22Rv1 (cell line): ENCODE results near the gene CHFR.
"Not testable (repeated sequence)": the region's sequence is repeated elsewhere in the genome, so short reads cannot be mapped to it uniquely, and the experiment has no call there.

Experiments used
- H3K27ac ChIP-seq: fragments of 450-650 bp; 2 replicates; pipeline ENCODE4 v1.5.1; 2017
- CTCF ChIP-seq: fragments of 450-650 bp; IDR thresholded peaks from 2 replicates; pipeline ENCODE4 v1.5.1; 2017; ENCODE audit warnings: mild to moderate bottlenecking
- ZFX ChIP-seq: fragments of 450-650 bp; IDR thresholded peaks from 2 replicates; pipeline ENCODE4 v1.6.1; 2017; ENCODE audit warnings: antibody characterized with exemption, borderline replicate concordance

The CHFR gene

GRCh38 chr12:132837693-132838409 lies 49.6 kb downstream of the CHFR start:
- TF ChIP-seq ZFX (no peak), CTCF (no peak)
- no peak overlapping the region for H3K27ac ChIP-seq

DNA sequence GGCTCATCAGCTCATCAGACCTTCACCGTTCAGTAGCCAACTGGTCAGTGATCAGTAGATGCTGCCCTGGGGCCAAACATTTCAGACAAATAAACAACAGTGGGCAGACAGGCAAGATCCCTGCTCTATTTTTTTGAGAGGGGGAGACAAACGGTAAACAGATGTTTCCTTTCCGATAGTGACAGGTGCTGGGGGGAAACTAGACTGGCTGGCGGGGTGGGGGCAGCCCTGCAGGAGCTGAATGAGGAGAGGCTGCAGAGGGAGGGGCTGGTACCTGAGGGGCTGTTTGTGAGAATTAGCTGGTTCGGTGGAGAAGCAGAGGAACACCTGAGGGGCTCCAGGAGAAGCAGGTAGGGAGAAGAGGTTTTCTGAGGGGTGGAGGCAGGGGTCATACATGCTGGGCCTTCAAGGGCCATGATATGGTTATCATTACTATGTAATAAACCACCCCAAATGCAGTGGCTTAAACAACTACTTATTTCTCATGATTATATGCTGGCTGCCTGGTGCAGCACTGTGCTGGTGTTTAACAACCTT lies 50.5 kb downstream of the CHFR start:
- H3K27ac ChIP-seq, result no peak overlapping the region
- TF ChIP-seq CTCF (no peak), ZFX (no peak)

DNA sequence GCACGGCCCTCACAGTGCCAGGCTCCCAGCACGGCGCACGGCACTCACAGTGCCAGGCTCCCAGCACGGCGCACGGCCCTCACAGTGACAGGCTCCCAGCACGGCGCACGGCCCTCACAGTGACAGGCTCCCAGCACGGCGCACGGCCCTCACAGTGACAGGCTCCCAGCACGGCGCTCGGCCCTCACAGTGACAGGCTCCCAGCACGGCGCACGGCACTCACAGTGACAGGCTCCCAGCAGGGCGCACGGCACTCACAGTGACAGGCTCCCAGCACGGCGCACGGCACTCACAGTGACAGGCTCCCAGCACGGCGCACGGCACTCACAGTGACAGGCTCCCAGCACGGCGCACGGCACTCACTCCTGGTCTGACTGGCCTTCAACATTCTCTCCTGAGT lies 51.2 kb downstream of the CHFR start:
- not testable (repeated sequence) for H3K27ac ChIP-seq

- TF ChIP-seq CTCF, result no peak
- no peak for TF ChIP-seq ZFX
- no peak overlapping the region for H3K27ac ChIP-seq
These were observed 52.1 kb downstream of the CHFR start for GRCh38 chr12:132835076-132836025.

DNA sequence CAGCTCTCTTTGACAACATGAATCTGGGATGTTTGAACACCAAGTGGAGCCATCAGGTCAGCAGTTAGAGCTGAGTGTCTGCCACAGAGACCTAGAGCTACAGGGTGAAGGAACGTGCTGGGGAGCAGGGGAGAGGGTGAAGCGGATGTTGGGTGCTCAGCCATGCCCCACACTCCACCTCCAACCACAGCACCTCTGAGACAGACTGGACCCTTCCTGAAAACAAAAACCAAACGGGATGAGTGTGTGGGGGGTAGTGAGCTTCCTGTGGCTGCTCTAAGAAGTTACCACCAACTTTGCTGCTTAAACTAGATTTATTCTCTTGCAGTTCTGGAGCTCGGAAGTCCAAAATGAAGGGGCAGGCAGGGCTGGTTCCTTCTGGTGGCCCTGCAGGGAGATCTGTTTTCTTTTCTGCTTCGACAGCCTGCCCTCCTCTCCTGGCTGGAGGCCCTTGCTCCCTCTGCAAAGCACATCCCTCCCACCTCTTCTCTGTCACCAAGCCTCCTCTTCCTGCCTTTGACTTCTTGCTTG lies 53.2 kb downstream of the CHFR start:
- TF ChIP-seq ZFX (no peak), CTCF (no peak)
- H3K27ac ChIP-seq, result no peak overlapping the region

DNA sequence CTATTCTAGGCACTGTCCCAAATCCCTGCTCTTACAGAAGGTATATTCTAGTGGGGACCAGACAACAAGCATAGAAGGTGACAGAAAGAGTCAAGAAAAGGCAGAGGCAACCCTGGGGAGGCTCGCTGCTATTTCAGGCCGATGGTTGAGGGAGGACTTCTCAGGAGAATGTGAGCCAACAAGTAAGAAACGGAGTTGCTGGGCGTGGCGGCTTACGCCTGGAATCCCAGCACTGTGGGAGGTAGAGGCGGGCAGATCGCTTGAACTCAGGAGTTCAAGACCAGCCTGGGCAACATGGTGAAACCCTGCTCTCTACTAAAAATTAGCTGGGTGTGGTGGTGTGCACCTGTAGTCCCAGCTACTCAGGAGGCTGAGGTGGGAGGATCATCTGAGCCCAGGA lies 54.1 kb downstream of the CHFR start:
- no peak for TF ChIP-seq ZFX
- H3K27ac ChIP-seq, result no peak overlapping the region

DNA sequence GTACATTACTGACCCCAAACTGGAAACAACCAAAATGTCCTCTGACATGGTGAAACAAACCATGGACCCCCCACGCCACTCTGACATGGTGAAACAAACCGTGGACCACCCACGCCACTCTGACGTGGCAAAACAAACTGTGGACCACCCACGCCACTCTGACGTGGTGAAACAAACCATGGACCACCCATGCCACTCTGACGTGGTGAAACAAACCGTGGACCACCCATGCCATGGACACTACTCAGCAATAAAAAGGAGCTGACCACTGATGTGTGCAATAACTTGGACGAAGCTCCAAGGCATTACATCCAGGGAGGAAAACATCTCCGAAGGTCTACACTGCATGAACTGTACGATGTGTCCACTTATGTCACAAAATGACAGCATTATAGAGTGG lies 55.6 kb downstream of the CHFR start:
- TF ChIP-seq ZFX (no peak), CTCF (no peak)

DNA sequence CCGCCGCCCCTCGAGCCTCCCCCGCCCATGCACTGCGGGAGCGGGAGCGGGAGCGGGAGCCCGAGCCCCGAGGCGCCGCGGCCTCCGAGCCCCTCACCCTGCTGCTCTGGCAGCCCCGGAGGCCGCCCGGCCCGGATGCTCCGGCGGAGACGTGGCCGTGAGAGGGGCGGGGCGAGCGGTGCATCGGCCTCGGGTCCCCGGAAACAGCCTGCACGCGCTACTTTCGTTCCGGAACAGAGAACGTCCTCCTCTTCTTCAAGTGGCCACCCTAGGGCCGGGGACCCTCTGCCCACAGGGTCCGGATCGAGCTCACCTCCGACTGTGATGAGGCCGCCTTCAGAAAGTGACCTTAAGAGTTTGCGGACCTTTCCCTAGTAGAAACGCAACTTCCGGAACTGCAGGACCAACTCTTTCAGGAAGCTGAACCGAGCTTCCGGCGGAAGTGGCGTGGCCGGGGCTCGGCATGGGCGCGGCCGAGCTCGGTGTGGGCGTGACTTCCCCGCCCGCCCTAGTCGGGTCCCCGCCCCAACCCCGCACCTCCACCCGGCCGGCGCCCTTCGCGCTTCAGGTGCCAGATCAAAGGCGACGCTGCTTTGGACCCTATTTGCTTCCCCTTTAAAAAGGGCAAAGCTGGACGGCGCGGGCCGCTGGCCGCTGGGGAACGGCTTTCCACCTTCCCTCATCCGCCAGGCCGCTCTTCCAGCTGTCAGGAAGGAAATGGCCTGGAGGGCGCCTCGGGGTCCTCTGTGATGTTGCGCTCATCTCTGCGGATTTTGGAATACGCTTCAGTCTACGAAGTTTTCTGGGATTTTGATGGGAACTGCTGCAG lies 58.5 kb downstream of the CHFR start, which contains the start of gene GOLGA3:
Gene GOLGA3 (minus strand): TSS at position 164 of the 829 bp plus-strand sequence. CDS start 6,741 bp downstream, outside the sequence.
- TF ChIP-seq CTCF, result no peak
- TF ChIP-seq ZFX, result no peak
- H3K27ac ChIP-seq, result peak within 1 kb of the TSS; percentile 91

More for the DNA sequence above, 55.6 kb downstream of the CHFR start:
- no peak overlapping the region for H3K27ac ChIP-seq
